Testis (tissue), 3 donors: ENCODE measurements around the gene PSAP. TPM values are rescaled to one million over a fixed set of nuclear protein-coding genes. Genes with fewer than 3 reads are reported as not detected.

ENCODE experiments used
- DNase-seq: peaks from one replicate; pipeline ENCODE4 v3.0.0-alpha.2; 2019
- H3K27ac ChIP-seq, 2 donors: fragments of 200-600 bp; sonication (generic); one replicate each; pipeline ENCODE4 v1.5.1; 2019
- H3K27me3 ChIP-seq: fragments of 200-600 bp; sonication (generic); one replicate; pipeline ENCODE4 v1.5.1; 2019
- H3K36me3 ChIP-seq: fragments of 200-600 bp; sonication (generic); one replicate; pipeline ENCODE4 v1.5.1; 2017; ENCODE audit warnings: low read depth; ENCODE audit errors: missing control alignments
- H3K4me1 ChIP-seq: fragments of 200-600 bp; sonication (generic); one replicate; pipeline ENCODE4 v1.5.1; 2019
- H3K4me3 ChIP-seq, 2 donors: fragments of 200-600 bp; sonication (generic); one replicate each; pipeline ENCODE4 v1.5.1; 2017 to 2019
- H3K9me3 ChIP-seq: fragments of 200-600 bp; sonication (generic); one replicate; pipeline ENCODE4 v1.5.1; 2017
- POLR2A ChIP-seq: fragments of 450-650 bp; IDR thresholded peaks from one replicate; pipeline ENCODE4 v1.6.1; 2017; ENCODE audit warnings: antibody characterized with exemption, mild to moderate bottlenecking, moderate library complexity
- WGBS, 2 donors: methylation state at CpG; one replicate each; pipeline ENCODE4 v1.1.5; 2018; 5-methylcytosine and 5-hydroxymethylcytosine counted together
- intact Hi-C: fragments of 100-400 bp; cut with DNase I; formaldehyde crosslinking; loops from one replicate; pipeline ENCODE4 v1.15.1; 2023; ENCODE audit warnings: low total_unique reads
- polyA plus RNA-seq: library from polyadenylated mRNA; stranded (reverse); fragments of 350-450 nt; fragmentation: Illumina TruSeq; extraction: RNeasy Lipid Tissue Mini Kit (QIAGEN cat#74804); gene quantifications from one replicate; pipeline ENCODE4 v1.2.3, GENCODE V29; 2014; ENCODE audit warnings: low read depth, low replicate concordance; ENCODE audit not compliant: insufficient read depth
- total RNA-seq, 2 donors: library from RNA; depleted of rRNA; stranded (reverse); fragments of >200 nt; gene quantifications; one replicate each; pipeline ENCODE4 v1.2.3, GENCODE V29; 2016
- TF ChIP-seq, protein P1 (sequence below), 3 experiments: fragments of 450-650 bp in 2 of 3; fragments of 200-600 bp in 1 of 3; sonication (generic) in 1 of 3; IDR thresholded peaks; one replicate each; pipeline ENCODE4 v1.5.1; 2016 to 2019; ENCODE audit warnings: antibody characterized with exemption in 3 of 3, mild to moderate bottlenecking in 2 of 3, moderate library complexity in 1 of 3

The PSAP gene
- total and polyA plus RNA-seq, 3 donors from 2014 or later, result 1,011 to 1,399 (median 1,346) TPM

DNA sequence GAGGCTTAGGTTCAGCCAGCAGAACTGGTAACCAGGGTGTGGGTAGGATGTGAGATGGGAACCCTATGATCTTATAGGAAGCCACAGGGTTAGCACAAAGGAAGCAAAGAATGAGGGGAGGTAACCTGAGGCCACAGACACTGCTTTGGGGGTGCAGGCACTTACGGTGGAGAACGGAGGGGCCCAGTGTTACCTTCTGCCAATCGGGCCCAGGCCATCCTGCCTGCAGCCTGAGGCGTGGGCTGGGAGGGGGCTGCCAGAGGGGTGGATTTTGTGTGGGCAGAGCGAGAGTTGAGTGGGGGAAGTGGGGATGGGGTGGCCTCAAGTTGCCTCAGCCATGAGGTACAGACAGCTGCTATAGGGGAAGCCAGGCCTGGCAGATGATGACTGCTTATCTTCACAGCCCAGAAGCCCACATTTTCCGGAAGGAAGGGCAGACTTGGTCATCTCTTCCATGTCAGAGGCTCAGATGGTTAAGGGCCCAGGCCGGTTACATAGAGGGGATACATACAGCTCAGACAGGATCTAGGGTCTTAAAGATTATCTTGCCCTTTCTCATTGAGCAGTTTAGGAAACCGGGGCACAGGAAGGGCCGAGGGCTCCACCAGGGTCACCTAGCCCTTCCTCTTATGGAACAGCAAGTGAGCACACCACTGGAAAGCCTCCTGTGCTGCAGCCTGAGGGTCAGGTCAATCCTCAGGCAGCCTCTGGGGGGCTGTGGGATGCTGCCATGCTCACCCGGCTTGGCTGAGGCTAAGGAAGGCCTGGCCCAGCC is 53.3 kb downstream of the PSAP start:
- Histone ChIP-seq H3K27me3 (no peaks in the 10 kb centered on the region), H3K27ac (no peak overlapping the region), H3K36me3 (no peaks in the 10 kb centered on the region), H3K9me3 (no peaks in the 10 kb centered on the region), H3K4me3 (no peak overlapping the region), H3K4me1 (no peaks in the 10 kb centered on the region)
- TF ChIP-seq, protein P1, sequence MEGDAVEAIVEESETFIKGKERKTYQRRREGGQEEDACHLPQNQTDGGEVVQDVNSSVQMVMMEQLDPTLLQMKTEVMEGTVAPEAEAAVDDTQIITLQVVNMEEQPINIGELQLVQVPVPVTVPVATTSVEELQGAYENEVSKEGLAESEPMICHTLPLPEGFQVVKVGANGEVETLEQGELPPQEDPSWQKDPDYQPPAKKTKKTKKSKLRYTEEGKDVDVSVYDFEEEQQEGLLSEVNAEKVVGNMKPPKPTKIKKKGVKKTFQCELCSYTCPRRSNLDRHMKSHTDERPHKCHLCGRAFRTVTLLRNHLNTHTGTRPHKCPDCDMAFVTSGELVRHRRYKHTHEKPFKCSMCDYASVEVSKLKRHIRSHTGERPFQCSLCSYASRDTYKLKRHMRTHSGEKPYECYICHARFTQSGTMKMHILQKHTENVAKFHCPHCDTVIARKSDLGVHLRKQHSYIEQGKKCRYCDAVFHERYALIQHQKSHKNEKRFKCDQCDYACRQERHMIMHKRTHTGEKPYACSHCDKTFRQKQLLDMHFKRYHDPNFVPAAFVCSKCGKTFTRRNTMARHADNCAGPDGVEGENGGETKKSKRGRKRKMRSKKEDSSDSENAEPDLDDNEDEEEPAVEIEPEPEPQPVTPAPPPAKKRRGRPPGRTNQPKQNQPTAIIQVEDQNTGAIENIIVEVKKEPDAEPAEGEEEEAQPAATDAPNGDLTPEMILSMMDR (IDR thresholded peaks at IDR 0.05), result no peak
- no peak for TF ChIP-seq POLR2A
- no peak for DNase-seq
- 80 to 81% methylated on average over 7 to 10 of the region's 10 CpGs for WGBS, 2 donors
- intact Hi-C loops, result no loop called here

DNA sequence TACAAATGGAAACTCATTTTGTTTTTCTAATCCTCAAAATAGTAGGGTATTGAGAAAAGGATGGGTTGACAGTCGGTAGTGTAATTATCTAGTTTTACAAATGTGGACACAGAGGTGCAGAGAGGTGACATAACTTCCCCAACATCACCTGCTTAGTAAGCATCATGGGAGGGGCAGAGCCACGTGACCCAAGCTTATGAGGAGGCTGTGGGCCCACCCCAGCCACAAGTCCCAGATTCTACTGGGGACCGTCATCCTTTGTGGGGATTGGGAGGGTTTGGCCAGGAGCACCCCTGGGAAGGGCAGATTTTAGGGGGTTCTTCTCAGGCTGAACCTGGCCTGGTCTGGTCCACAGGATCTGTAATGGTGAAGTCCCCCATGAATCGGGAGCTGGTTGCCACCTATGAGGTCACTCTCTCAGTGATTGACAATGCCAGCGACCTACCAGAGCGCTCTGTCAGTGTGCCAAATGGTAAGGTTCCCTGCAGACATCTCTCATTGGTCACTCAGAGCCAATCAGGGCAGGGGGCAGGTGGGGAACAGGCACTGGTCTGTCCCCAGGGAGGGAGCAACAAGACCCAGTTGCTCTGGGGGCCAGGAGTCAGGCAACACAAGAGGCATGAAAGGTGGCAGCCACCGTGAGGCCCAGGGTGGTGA is 54.2 kb downstream of the PSAP start:
- Histone ChIP-seq H3K27ac (no peak overlapping the region), H3K4me3 (no peak overlapping the region), H3K27me3 (no peaks in the 10 kb centered on the region), H3K4me1 (no peaks in the 10 kb centered on the region), H3K36me3 (no peaks in the 10 kb centered on the region), H3K9me3 (no peaks in the 10 kb centered on the region)
- intact Hi-C loops, result no loop called here
- peak; percentile 43 for DNase-seq
- 86 to 90% methylated on average over 6 to 7 of the region's 7 CpGs for WGBS, 2 donors
- TF ChIP-seq POLR2A, result no peak
- TF ChIP-seq, protein P1 (IDR thresholded peaks at IDR 0.05), result no peak

DNA sequence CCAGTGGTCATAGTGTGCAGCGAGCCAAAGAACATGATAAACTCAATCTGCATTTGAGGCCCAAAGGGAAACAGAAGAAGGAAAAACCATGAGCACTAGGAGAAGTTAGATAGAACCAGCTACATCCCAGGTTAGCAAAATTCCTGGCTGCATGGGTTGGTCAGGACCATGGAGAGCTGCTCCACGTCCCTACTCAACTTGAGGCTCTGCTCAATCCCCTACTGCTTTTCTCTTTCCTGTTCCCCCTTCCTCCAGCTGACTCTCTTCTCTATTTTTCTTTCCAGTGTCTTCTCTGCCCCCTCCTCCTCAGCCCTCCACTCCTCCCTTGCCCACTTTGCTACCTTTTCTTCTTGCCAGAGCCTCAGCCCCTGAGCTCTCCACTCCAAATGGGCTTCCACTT is 55.8 kb downstream of the PSAP start:
- DNase-seq, result no peak
- WGBS, 2 donors, result 63% methylated on average over 2 of the region's 2 CpGs
- intact Hi-C loops, result no loop called here
- H3K36me3 ChIP-seq, result no peaks in the 10 kb centered on the region
- H3K27me3 ChIP-seq, result no peaks in the 10 kb centered on the region
- no peak overlapping the region for H3K4me3 ChIP-seq
- no peaks in the 10 kb centered on the region for H3K4me1 ChIP-seq
- no peak for TF ChIP-seq POLR2A
- TF ChIP-seq, protein P1 (IDR thresholded peaks at IDR 0.05), result no peak
- no peak overlapping the region for H3K27ac ChIP-seq
- H3K9me3 ChIP-seq, result no peaks in the 10 kb centered on the region

DNA sequence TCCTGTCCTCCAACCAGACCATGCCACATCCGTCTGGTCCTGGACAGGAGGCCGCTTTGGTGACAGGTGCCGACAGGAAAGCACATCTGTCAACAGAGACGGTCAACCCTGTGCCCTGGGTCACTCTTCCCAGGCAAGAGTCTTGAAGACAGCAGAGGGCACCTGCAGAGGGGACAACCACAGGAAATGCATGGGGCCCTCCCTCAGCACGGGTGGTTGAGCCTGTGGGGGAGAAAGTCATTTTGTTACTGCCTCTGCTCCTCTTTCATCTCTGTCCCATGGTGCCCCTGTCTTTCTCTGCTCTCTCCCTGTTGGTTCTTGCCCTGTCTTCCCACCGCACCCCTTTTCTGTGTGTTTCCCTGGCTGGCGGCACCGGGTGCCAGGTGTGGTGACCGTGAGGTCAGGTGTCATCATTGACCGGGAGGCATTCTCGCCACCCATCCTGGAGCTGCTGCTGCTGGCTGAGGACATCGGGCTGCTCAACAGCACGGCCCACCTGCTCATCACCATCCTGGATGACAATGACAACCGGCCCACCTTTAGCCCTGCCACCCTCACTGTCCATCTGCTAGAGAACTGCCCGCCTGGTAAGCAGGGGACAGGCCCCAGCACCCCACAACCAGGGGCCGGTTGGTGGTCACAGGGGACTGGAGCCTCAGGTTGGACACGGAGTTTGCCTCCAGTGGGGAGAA is 60.2 kb downstream of the PSAP start:
- Histone ChIP-seq H3K4me3 (no peak overlapping the region), H3K4me1 (no peaks in the 10 kb centered on the region), H3K27me3 (no peaks in the 10 kb centered on the region), H3K27ac (no peak overlapping the region), H3K9me3 (no peaks in the 10 kb centered on the region), H3K36me3 (no peaks in the 10 kb centered on the region)
- DNase-seq, result no peak
- 91 to 94% methylated on average over 12 to 17 of the region's 17 CpGs for WGBS, 2 donors
- TF ChIP-seq, protein P1 (IDR thresholded peaks at IDR 0.05), result no peak
- no peak for TF ChIP-seq POLR2A
- intact Hi-C loops, result no loop called here
